Adrenal gland (tissue), 5 donors: ENCODE measurements around the gene CNOT6.

Experiments
- POLR2A ChIP-seq, 2 donors: fragments of 450-650 bp; IDR thresholded peaks; one replicate each; pipeline ENCODE4 v1.6.1; 2017; ENCODE audit warnings: antibody characterized with exemption in 2 of 2, mild to moderate bottlenecking in 2 of 2, moderate library complexity in 1 of 2
- TF ChIP-seq, protein P1 (sequence below), 6 experiments: fragments of 450-650 bp in 4 of 6; fragments of 200-600 bp in 2 of 6; sonication (generic) in 1 of 6; IDR thresholded peaks; 1 replicate in 5 of 6; 2 replicates in 1 of 6; pipeline versions ENCODE4 v1.5.1 to v1.8.0; 2016 to 2021; ENCODE audit warnings: antibody characterized with exemption in 6 of 6, mild to moderate bottlenecking in 2 of 6, moderate library complexity in 1 of 6
- donor health status: DM: no; HTN: no; CAD: no.

DNA sequence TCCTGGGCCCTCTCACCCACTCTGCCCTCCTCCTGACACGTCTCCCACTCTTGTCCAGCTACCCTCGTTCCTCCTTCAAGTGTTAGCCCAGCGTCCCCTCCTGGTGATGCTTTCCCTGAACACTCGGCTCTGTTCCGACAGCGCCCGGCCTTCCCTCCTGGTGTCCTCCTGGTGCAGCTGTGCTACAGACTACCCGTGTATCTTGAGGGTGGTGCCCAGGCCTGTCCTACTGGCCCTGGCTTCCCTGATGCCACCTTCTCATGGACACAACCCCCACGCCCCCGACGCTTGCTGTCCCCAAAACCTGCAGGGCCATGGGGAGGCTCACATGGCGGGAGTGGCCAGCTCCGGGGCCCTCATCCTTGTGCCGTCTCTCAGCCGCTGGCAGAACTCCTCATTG, 118.5 kb downstream of the CNOT6 start:
- TF ChIP-seq, protein P1, sequence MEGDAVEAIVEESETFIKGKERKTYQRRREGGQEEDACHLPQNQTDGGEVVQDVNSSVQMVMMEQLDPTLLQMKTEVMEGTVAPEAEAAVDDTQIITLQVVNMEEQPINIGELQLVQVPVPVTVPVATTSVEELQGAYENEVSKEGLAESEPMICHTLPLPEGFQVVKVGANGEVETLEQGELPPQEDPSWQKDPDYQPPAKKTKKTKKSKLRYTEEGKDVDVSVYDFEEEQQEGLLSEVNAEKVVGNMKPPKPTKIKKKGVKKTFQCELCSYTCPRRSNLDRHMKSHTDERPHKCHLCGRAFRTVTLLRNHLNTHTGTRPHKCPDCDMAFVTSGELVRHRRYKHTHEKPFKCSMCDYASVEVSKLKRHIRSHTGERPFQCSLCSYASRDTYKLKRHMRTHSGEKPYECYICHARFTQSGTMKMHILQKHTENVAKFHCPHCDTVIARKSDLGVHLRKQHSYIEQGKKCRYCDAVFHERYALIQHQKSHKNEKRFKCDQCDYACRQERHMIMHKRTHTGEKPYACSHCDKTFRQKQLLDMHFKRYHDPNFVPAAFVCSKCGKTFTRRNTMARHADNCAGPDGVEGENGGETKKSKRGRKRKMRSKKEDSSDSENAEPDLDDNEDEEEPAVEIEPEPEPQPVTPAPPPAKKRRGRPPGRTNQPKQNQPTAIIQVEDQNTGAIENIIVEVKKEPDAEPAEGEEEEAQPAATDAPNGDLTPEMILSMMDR (IDR thresholded peaks at IDR 0.05): no peak
- no peak for TF ChIP-seq POLR2A (IDR thresholded peaks at IDR 0.05)
